ENCODE results near the gene CNOT10.
"Not testable (repeated sequence)": the region's sequence is repeated elsewhere in the genome, so short reads cannot be mapped to it uniquely, and the experiment has no call there.

Gene CNOT10

DNA sequence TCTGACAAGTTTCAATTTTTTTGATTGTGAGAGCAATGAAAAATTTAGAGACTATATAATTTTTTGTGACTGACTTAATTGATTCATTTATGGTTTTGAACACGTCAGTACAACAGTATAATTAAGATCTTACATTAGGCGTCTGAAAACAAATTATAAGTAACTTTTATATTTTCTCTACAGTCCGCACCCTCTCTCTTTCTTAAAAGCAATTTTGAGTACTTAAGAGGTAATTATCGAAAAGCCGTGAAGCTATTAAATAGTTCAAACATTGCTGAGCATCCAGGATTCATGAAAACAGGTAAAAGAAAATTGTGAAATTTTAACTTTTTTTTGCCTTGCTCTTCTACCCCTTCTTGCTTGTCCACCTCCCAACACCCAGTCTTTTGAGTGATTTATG is 34.9 kb downstream of the CNOT10 start:
- H3K27me3 ChIP-seq (ENCODE audit: control insufficient read depth, insufficient read depth, low read length): no peaks in the 10 kb centered on the region
- H3K36me3 ChIP-seq (ENCODE audit: control insufficient read depth, insufficient read depth, low read length): peaks cover 3% of the 10 kb centered on the region
- H3K4me1 ChIP-seq (ENCODE audit: control insufficient read depth, insufficient read depth, low read length): no peaks in the 10 kb centered on the region
- no peak overlapping the region for H3K4me3 ChIP-seq (ENCODE audit: low read depth, low read length)
- H3K9me3 ChIP-seq (ENCODE audit: control insufficient read depth, insufficient read depth, low read length): no peaks in the 10 kb centered on the region
- H3K9ac ChIP-seq (ENCODE audit: low read depth, low read length): no peak overlapping the region

GRCh38 chr3:32725721-32726120 is 40.7 kb downstream of the CNOT10 start:
- H3K4me1 ChIP-seq (ENCODE audit: control insufficient read depth, insufficient read depth, low read length): peaks cover 4% of the 10 kb centered on the region
- H3K27me3 ChIP-seq (ENCODE audit: control insufficient read depth, insufficient read depth, low read length): no peaks in the 10 kb centered on the region
- H3K9me3 ChIP-seq (ENCODE audit: control insufficient read depth, insufficient read depth, low read length): no peaks in the 10 kb centered on the region
- H3K36me3 ChIP-seq (ENCODE audit: control insufficient read depth, insufficient read depth, low read length): peaks cover 7% of the 10 kb centered on the region
- H3K4me3 ChIP-seq (ENCODE audit: low read depth, low read length): no peak overlapping the region
- H3K9ac ChIP-seq (ENCODE audit: low read depth, low read length): no peak overlapping the region

- peaks cover 12% of the 10 kb centered on the region for H3K4me1 ChIP-seq (ENCODE audit: control insufficient read depth, insufficient read depth, low read length)
- no peaks in the 10 kb centered on the region for H3K27me3 ChIP-seq (ENCODE audit: control insufficient read depth, insufficient read depth, low read length)
- no peaks in the 10 kb centered on the region for H3K36me3 ChIP-seq (ENCODE audit: control insufficient read depth, insufficient read depth, low read length)
- H3K4me3 ChIP-seq (ENCODE audit: low read depth, low read length): no peak overlapping the region
- no peaks in the 10 kb centered on the region for H3K9me3 ChIP-seq (ENCODE audit: control insufficient read depth, insufficient read depth, low read length)
- H3K9ac ChIP-seq (ENCODE audit: low read depth, low read length): no peak overlapping the region
Measured at GRCh38 chr3:32733631-32734229, 48.7 kb downstream of the CNOT10 start.

DNA sequence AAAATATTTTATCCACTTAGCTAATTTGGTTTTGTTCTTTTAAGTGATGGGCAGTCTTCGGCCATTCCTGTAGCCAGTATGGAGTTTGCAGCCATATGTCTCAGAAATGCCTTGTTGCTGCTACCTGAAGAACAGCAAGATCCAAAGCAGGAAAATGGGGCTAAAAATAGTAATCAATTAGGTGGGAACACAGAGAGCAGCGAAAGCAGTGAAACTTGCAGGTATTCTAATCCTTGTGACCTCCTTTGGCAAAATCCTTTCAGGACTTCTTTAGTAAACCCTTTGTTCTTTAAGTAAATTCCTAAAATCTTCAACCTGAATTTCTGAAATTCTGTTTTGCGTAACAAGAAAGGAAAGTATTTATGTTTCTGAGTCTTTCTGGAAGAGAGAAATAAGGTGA is 49.8 kb downstream of the CNOT10 start:
- H3K4me1 ChIP-seq (ENCODE audit: control insufficient read depth, insufficient read depth, low read length): peaks cover 12% of the 10 kb centered on the region
- no peak overlapping the region for H3K9ac ChIP-seq (ENCODE audit: low read depth, low read length)
- H3K36me3 ChIP-seq (ENCODE audit: control insufficient read depth, insufficient read depth, low read length): no peaks in the 10 kb centered on the region
- no peaks in the 10 kb centered on the region for H3K9me3 ChIP-seq (ENCODE audit: control insufficient read depth, insufficient read depth, low read length)
- H3K27me3 ChIP-seq (ENCODE audit: control insufficient read depth, insufficient read depth, low read length): no peaks in the 10 kb centered on the region
- no peak overlapping the region for H3K4me3 ChIP-seq (ENCODE audit: low read depth, low read length)

DNA sequence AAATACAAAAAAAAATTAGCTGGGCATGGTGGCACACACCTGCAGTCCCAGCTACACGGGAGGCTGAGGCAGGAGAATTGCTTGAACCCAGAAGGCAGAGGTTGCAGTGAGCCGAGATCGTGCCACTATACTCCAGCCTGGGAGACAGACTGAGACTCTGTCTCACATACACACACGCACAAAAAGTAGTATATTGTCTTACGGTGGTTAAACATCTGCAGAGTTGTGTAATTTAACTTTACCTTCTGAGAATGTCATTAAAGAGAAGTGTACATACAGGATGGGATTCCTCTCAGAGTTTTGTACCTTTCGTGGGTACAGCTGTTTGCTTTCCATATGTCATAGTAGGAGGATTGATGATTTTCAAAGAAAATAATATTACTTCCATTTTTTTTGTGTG is 58.5 kb downstream of the CNOT10 start:
- H3K36me3 ChIP-seq (ENCODE audit: control insufficient read depth, insufficient read depth, low read length); H3K27me3 ChIP-seq (ENCODE audit: control insufficient read depth, insufficient read depth, low read length); H3K9ac ChIP-seq (ENCODE audit: low read depth, low read length); H3K9me3 ChIP-seq (ENCODE audit: control insufficient read depth, insufficient read depth, low read length); H3K4me1 ChIP-seq (ENCODE audit: control insufficient read depth, insufficient read depth, low read length); H3K4me3 ChIP-seq (ENCODE audit: low read depth, low read length): not testable (repeated sequence)

DNA sequence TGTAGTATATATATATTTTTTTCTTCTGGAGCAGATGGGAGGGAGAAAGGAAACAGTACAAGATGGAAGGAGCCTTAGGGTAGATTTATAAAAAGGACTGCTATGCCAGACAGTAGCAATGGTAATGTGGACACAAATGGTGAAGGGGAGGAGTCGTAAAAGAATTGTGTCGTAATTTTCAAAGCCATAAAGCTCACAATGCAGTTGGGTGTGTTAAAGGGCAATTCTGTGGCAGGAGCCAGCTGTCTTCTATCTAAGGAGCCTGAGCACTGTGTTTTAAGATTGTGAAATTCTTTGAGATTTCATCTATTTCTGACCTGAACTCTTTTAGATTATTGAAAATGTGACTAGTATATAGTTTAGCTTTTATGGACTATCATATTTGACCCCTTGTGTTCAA is 58.9 kb downstream of the CNOT10 start:
- no peaks in the 10 kb centered on the region for H3K4me1 ChIP-seq (ENCODE audit: control insufficient read depth, insufficient read depth, low read length)
- no peak overlapping the region for H3K4me3 ChIP-seq (ENCODE audit: low read depth, low read length)
- H3K27me3 ChIP-seq (ENCODE audit: control insufficient read depth, insufficient read depth, low read length): no peaks in the 10 kb centered on the region
- H3K9me3 ChIP-seq (ENCODE audit: control insufficient read depth, insufficient read depth, low read length): peaks cover 4% of the 10 kb centered on the region
- H3K36me3 ChIP-seq (ENCODE audit: control insufficient read depth, insufficient read depth, low read length): peaks cover 5% of the 10 kb centered on the region
- H3K9ac ChIP-seq (ENCODE audit: low read depth, low read length): no peak overlapping the region

- Histone ChIP-seq H3K9me3 (ENCODE audit: control insufficient read depth, insufficient read depth, low read length) (no peaks in the 10 kb centered on the region), H3K4me1 (ENCODE audit: control insufficient read depth, insufficient read depth, low read length) (no peaks in the 10 kb centered on the region), H3K27me3 (ENCODE audit: control insufficient read depth, insufficient read depth, low read length) (no peaks in the 10 kb centered on the region), H3K9ac (ENCODE audit: low read depth, low read length) (no peak overlapping the region), H3K4me3 (ENCODE audit: low read depth, low read length) (no peak overlapping the region), H3K36me3 (ENCODE audit: control insufficient read depth, insufficient read depth, low read length) (no peaks in the 10 kb centered on the region)
Measured at GRCh38 chr3:32751377-32751776, 66.4 kb downstream of the CNOT10 start.

DNA sequence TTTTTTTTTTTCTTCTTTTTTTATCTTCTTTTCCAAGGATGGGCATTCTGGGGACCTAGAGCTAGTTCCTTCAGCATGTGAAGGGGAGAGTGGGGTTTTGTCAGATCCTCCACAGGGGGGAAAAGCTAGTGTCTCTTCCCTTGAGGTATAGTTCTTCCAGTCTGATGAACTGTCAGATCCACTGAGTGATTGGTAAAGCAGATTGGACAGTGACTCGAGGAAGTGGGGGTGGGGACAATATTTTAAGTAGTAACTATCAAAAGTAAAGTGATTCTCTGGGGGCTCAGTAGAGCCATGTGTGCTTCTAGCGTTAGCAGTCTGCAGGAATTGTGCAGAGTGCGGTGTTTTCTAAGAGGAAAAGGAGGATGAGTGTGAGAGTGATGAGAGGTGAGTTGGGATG is 70.8 kb downstream of the CNOT10 start:
- peaks cover 4% of the 10 kb centered on the region for H3K36me3 ChIP-seq (ENCODE audit: control insufficient read depth, insufficient read depth, low read length)
- H3K27me3 ChIP-seq (ENCODE audit: control insufficient read depth, insufficient read depth, low read length): no peaks in the 10 kb centered on the region

DNA sequence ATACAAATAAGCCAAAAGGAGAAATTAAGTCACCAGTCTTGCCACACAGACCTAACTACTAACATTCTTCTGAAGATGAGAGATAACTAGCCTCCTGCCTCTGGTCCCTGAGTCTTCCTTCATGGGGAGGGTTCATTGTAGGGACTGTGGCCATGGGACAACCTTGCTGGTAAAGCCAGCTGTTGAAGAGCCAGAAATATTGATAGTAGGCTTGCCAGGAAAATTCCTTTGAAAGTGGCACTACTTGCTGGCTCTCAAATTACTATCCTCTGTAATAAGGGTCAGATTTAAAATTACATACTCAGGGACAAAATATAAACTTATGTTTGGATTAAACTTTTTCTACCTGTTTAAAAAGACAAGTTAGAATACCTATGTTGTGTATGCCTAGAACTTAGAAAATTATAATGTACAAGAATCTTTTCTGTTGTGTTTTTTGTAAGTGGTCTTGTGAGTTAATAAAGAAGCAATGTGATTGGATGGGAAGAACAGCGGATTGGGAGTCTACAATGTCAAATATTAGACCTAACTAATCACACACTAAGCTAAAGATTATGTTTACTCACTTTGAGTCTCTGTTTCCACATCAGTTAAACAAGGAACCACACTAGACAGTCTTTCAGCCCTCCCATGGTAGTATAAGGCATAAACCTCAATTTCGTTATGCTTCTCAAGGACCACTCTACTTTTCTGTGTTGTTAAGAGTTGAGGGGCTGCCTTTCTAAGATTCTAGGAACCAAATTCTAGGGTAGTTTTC is 72.8 kb downstream of the CNOT10 start:
- H3K9ac ChIP-seq (ENCODE audit: low read depth, low read length): no peak overlapping the region
- no peaks in the 10 kb centered on the region for H3K4me1 ChIP-seq (ENCODE audit: control insufficient read depth, insufficient read depth, low read length)
- H3K9me3 ChIP-seq (ENCODE audit: control insufficient read depth, insufficient read depth, low read length): no peaks in the 10 kb centered on the region
- H3K27me3 ChIP-seq (ENCODE audit: control insufficient read depth, insufficient read depth, low read length): no peaks in the 10 kb centered on the region
- H3K4me3 ChIP-seq (ENCODE audit: low read depth, low read length): no peak overlapping the region
- peaks cover 6% of the 10 kb centered on the region for H3K36me3 ChIP-seq (ENCODE audit: control insufficient read depth, insufficient read depth, low read length)

More for the DNA sequence above, 70.8 kb downstream of the CNOT10 start:
- Histone ChIP-seq H3K4me1 (ENCODE audit: control insufficient read depth, insufficient read depth, low read length) (no peaks in the 10 kb centered on the region), H3K9ac (ENCODE audit: low read depth, low read length) (no peak overlapping the region), H3K9me3 (ENCODE audit: control insufficient read depth, insufficient read depth, low read length) (no peaks in the 10 kb centered on the region), H3K4me3 (ENCODE audit: low read depth, low read length) (no peak overlapping the region)

GRCh38 chr3:32758375-32758753 is 73.4 kb downstream of the CNOT10 start:
- Histone ChIP-seq H3K4me3 (ENCODE audit: low read depth, low read length) (no peak overlapping the region), H3K27me3 (ENCODE audit: control insufficient read depth, insufficient read depth, low read length) (no peaks in the 10 kb centered on the region), H3K9ac (ENCODE audit: low read depth, low read length) (no peak overlapping the region), H3K4me1 (ENCODE audit: control insufficient read depth, insufficient read depth, low read length) (no peaks in the 10 kb centered on the region), H3K9me3 (ENCODE audit: control insufficient read depth, insufficient read depth, low read length) (no peaks in the 10 kb centered on the region), H3K36me3 (ENCODE audit: control insufficient read depth, insufficient read depth, low read length) (peaks cover 6% of the 10 kb centered on the region)

- Histone ChIP-seq H3K27me3 (ENCODE audit: control insufficient read depth, insufficient read depth, low read length) (no peaks in the 10 kb centered on the region), H3K36me3 (ENCODE audit: control insufficient read depth, insufficient read depth, low read length) (peaks cover 6% of the 10 kb centered on the region), H3K4me3 (ENCODE audit: low read depth, low read length) (no peak overlapping the region), H3K9ac (ENCODE audit: low read depth, low read length) (no peak overlapping the region), H3K4me1 (ENCODE audit: control insufficient read depth, insufficient read depth, low read length) (no peaks in the 10 kb centered on the region), H3K9me3 (ENCODE audit: control insufficient read depth, insufficient read depth, low read length) (no peaks in the 10 kb centered on the region)
Measured at GRCh38 chr3:32759342-32759741, 74.4 kb downstream of the CNOT10 start.

DNA sequence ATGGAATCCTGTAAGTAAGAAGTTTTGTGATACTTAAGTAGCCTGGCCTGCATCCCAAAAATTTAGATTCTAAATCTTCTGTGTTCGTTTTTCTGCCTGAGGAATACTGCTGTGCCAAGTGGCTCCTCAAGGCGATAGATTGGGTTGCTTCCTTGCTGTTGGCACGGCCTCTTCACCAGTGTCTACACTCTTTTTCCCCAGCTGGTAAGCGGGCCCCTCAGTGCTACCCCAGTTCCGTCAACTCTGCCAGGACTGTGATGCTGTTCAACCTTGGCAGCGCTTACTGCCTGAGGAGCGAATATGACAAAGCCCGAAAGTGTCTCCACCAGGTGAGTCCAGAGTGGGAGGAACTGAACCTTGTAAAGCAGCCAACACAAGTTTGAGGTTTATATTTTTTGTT is 79.5 kb downstream of the CNOT10 start:
- H3K4me3 ChIP-seq (ENCODE audit: low read depth, low read length): no peak overlapping the region
- H3K27me3 ChIP-seq (ENCODE audit: control insufficient read depth, insufficient read depth, low read length): no peaks in the 10 kb centered on the region
- no peak overlapping the region for H3K9ac ChIP-seq (ENCODE audit: low read depth, low read length)
- H3K9me3 ChIP-seq (ENCODE audit: control insufficient read depth, insufficient read depth, low read length): no peaks in the 10 kb centered on the region
- peaks cover 13% of the 10 kb centered on the region for H3K36me3 ChIP-seq (ENCODE audit: control insufficient read depth, insufficient read depth, low read length)
- H3K4me1 ChIP-seq (ENCODE audit: control insufficient read depth, insufficient read depth, low read length): peaks cover 5% of the 10 kb centered on the region
